NCI-H1105 treated with DMSO at 0.1 percent for 48 hours (cell line): ENCODE results near the gene STK32B.

ENCODE experiments used
- DNase-seq: peaks from one replicate; lab custom pipeline; 2025; lab: John Stamatoyannopoulos, UW

STK32B gene

DNA sequence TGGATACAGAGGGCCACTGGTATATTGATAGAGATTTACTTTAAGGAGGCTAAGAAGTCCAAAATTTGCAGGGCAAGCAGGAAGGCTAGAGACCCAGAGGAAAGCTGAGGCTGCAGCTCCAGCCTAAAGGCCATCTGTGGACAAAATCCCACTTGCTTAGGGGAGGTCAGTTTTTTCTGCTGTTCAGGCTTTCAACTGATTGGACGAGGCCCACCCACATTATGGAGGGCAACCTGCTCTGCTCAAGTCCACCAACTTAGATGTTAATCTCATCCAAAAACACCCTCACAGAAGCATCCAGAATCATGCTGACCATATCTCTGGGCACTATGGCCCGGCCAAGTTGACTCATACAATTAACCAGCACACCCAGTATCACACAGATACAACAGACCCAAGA lies 480.8 kb downstream of the STK32B start:
- DNase-seq: no peak

DNA sequence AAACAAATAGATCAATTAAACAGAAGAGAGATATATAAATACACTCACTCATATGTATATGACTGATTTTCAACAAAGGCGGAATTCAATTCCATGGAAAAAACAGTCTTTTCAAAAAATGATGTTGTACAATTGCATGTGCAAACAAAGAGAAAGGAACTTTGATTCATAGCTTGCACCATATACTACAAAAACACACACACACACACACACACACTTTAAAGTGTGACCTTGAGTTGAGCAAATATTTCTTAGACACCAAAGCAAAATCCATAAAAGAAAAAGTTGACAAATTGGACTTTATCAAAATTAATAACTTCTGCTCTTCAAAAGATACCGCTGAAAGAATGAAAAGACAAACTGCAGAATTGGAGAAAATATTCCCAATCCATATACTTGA lies 488.3 kb downstream of the STK32B start:
- no peak for DNase-seq

DNA sequence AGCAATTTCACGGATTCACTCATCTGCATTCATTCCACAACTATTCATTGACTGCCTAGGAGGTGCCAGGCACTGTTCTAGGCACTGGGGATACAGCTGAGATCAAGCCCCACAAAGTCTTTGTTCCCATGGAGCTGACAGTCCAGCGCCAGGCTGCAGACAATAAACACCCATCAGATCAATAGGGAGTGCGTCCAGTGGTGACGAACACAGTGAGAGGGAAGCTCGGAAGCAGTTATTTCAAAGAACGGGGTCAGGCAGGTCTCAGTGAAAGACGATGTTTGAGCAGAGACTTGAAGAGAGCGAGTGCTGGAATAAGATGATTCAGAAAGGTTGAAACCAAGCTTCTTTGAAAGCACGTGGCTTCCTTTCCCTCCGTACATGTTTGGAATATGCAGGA lies 489.9 kb downstream of the STK32B start:
- DNase-seq: no peak

DNA sequence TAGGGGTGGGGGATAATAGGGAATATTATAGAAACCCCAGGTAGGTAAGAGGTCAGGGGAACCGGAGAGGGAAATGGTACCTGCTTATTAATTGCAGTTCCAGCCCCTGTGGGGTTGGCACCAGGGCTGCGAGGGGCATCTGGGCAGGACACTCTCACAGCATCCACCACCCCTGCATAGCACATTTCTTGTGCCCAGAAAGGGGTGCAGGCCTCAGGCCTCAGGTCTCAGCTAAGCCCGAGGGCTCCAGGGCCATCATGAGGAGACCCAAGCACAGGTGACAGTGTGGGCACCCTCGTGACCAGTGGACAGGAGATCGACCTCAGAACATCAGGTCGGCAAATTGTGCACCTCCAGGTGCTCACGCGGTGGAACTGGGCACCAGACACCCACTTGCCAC lies 492.4 kb downstream of the STK32B start:
- no peak for DNase-seq

DNA sequence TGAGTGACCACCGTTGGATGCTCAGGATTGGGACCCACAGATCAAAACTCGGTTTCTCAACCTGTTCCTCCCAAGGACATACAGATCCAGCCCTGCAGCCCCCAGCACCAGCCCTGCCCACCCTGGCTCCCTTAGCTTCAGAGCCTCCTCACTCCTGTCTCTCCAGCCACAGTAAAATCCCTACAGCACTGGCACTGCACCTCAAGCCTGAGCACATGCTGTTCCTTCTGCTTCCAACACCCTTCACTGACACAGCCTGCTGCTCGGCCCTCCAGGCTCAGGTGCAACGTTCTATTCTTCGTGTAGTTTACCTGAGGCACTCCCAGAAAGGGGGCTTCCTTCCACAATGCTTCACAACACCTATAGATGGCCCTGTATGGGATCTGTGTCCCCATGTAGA lies 493.5 kb downstream of the STK32B start:
- DNase-seq: no peak

DNA sequence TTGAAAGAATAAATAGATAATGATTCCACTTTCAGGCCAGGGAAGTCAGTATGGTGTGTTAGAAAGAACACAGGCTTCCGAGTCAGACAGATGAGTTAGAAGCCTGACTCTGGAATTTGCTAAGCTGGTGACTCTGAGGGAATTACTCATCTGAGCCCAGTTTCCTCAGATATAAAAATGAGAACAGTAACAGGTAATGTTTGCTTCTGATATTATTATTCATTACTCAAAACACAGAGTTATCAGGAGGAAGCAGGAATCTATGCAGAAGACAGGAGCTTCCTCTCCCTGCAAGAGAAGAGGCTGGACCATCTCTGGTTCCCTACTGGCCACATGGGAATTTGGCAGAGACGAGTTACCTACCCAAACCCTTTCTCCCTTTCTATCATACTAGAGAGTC lies 494.0 kb downstream of the STK32B start:
- DNase-seq: no peak

DNA sequence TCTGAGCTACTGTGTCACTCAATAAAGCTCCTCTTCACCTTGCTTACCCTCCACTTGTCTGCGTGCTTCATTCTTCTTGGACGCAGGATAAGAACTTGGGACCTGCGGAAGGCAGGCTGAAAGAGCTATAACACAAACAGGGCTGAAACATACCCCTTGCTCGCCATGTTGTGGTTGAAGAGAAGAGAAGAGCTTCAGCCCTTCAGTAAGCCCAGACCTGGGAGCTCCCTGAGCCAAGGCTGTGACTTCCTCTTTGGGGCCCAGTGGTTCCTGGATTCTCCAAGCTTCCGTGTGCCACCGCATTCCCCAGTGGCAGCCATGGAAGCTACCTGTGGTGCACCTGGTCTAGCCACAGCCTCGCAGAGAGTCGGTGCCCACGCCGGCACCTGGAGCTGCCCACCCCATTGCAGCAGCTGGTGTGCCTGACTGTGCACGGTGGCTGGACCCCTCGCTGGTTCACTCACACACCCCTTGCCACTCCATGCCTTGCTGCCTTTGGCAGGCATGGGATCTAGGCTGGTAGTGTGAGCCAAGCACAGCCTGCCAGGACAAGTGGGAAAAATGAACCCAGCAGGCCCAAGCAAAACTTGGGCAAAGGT lies 496.5 kb downstream of the STK32B start:
- DNase-seq: no peak
